M059J (cell line): ENCODE measurements around the gene PTPRT. TPM values are rescaled to one million over a fixed set of nuclear protein-coding genes. Genes with fewer than 3 reads are reported as not detected.
A peak's percentile ranks its signal among the peaks of the same experiment; 100 is the strongest.

Source experiments
- DNase-seq: peaks from one replicate; pipeline ENCODE4 v3.0.0-alpha.2; 2012; ENCODE audit warnings: low read depth
- total RNA-seq: library from RNA; depleted of rRNA; stranded (reverse); fragments of >200 nt; shearing (Covaris generic); gene quantifications from 2 replicates; pipeline ENCODE4 v1.2.3, GENCODE V29; 2014; rRNA removed

Gene PTPRT
- total RNA-seq: not detected in 2 replicates

DNA sequence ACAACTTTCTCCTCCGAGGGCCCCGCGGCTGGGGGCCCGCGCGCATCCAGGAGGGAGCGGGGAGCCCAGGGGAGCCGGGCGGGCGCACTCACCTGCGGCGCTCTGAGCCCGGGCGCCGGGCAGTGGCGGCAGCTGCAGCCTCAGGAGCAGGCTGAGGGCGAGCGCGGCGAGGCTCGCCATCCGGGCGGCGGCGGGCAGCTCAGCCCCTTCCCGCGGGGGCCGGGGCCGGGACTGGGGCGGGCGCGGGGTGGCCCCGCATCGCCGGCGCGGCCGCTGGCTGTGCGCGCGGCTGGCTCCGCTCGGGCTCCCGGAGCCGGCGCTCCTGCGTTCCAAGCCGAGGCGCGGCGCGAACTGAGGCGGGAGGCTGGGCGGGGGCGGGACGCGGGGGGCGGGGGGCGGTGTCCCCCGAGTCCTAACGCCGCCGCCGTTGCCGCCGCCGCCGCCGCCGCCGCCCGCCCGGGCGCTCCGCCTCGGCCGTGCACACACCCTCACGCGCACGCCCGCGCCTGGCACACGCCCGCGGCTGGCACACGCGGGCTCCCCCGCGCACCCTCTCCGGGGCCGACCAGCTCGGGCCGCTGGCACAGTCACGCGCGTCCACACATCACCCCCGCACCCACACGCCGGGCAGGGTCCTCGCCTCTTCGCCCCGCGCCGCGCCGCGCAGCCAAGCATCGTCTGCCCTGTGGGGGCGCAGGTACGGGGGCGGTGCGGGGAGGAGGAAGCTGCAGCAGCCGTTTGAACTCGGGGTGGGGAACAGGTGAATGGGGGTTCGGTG is at the start of gene PTPRT:
PTPRT (minus strand) TSS at position 353 of the 778 bp plus-strand sequence; CDS start at position 180, 173 bp downstream.
- DNase-seq: no peak

DNA sequence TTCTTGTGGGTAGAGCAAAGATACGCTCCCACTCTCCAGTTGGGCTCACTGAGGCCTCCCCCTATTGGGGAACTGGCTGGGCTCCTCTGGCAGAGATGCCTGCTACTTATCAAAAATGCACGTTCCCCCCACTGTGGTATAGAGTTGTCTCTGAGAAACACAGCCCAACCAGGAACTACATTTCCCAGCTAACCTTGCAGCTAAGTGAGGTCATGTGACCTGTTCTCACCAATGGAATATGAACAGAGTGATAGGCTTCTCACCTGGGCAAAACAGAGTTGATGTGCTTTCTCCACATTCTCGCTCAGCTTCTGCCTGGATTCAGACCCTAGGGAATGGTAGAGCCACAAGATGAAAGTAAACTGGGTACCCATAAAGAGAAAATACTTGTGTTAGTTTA is 49.1 kb upstream of the PTPRT start:
- peak; percentile 15 for DNase-seq

DNA sequence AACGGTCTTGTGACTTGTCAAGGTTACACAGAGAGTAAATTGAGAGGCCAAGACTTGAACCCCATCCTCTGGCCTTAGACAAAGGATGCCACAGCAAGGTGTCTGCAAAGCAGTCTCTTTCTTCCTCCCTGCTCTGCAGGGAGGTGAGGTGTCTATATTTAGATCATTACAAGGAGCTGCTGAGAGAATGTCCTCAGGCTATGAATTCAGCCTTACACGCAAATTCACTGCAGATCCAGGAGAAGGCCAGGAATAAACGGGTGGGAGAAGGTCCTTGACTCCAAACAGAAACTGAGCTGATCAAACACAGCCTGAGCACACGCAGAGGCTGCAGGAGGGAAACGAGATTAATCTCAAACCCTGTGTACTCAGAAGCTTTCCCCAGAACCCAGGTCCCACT is 48.6 kb upstream of the PTPRT start:
- peak; percentile 26 for DNase-seq

- DNase-seq: no peak
Measured at GRCh38 chr20:43237651-43238168, 48.0 kb upstream of the PTPRT start.

DNA sequence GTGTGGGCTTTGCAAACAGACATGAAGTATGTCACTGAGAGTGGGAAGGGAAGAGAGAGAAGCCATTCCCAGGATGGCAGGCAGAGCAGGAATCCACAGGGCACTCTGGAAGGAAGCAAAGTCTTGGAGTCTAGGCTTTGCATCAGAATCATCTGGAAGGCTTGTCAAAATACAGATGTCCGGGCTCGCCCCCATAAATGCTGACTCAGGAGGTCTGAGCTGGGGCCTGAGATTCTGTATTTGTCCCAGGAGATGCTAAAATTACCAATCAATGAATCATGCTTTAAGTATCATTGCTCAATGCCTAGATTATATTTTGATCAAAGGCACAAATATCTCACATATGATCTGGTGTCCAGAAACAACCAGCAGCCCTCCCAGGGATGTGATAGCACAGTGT is 46.3 kb upstream of the PTPRT start:
- no peak for DNase-seq

DNA sequence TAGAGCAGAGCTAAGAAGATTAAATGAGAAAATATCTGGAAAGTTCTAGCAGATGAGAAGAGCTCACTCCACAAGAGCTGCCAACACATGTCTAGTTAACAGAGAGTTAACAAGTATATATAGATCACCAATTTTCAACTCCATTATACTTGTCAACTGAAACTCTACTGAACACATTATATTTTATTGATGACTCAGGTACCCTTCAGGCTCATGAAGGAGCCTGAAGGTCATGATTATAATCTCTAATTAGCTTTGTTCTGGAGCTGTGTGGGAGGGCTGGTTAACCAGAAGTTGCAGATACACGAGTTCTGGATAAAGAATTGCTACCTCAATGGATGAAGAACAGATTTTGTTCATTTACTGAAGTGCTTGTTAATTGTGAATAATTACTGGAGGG is 42.1 kb upstream of the PTPRT start:
- no peak for DNase-seq

- no peak for DNase-seq
Measured at GRCh38 chr20:43229696-43230095, 40.0 kb upstream of the PTPRT start.

- DNase-seq: peak; percentile 67
Measured at GRCh38 chr20:43220612-43221011, 30.9 kb upstream of the PTPRT start.

GRCh38 chr20:43210901-43211300 is 21.2 kb upstream of the PTPRT start:
- DNase-seq: no peak

GRCh38 chr20:43209831-43210230 is 20.1 kb upstream of the PTPRT start:
- DNase-seq: no peak

DNA sequence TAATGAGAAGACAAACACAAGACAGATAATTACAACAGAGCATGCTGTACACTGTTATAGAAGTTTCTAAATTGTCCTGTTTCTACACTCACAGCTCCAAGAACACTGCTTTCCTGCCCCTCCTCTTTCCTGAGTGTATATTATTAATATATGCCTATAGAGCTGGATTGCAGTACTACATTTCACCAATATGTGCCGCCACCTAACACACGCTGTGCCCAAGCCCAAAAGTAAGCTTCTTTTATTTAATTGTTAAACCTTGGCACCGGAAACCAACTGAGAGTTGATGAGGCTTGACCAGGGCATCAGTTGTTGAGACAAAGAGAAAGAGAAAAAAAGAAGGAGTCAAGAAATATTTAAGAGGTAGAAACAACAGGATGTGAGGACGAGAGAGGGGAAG is 16.0 kb upstream of the PTPRT start:
- DNase-seq: no peak

DNA sequence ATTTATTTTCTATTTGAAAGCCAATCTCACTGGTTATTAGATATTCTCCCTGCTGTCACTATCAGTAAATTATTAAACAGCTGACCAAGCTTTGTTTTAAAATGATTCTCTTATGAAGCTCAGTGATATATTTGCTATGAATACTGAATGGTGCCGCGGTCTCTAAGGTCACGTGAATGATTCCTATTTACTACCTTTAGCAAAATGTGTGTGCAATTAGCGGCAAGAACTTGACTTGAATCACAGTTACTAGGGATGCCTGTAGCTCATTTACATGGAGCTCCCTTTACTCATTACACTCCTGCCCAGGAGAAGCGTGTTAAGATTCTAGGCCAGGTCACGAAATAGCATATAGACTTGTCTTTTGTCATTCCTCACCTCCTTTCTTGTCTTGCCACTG is 12.4 kb upstream of the PTPRT start:
- no peak for DNase-seq

- no peak for DNase-seq
Measured at GRCh38 chr20:43198607-43199006, 8.9 kb upstream of the PTPRT start.

DNA sequence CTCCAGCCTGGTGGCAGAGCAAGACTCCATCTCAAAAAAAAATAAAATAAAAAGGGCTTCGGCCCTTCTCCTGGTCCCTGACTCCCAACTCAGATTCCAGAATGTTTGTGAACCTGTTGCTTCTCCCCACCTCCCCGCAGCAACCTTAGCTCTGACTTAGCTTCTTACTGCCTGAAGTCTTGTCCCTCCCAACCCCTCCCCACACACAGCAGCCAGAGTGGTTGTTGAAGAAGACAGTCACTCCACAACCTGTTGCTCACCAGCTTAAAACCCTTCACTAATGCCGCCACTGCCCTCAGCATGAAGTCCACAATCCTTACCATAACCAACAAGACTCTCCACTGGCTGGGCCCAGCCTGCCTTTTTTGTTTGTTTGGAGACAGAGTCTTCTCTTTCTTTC is 6.5 kb upstream of the PTPRT start:
- DNase-seq: no peak

DNA sequence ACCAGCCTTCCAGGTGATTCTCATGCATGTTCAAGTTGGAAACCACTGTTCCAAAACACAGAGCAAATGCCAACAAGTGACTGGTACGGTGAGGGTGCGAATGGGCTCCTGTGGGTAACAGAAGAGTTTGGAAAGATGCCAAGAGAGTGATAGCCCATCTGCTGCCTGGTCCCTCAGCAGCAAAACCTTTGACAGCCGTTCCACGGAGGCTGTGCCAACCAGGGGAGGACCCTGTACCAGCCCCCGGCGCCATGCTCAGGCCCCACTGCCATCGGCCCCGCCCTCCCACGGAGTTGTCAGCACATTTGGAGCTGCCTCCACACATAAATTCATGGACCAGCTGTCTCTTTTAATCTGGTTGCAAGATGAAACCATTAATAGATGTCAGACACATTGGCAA is 4.4 kb upstream of the PTPRT start:
- DNase-seq: no peak

DNA sequence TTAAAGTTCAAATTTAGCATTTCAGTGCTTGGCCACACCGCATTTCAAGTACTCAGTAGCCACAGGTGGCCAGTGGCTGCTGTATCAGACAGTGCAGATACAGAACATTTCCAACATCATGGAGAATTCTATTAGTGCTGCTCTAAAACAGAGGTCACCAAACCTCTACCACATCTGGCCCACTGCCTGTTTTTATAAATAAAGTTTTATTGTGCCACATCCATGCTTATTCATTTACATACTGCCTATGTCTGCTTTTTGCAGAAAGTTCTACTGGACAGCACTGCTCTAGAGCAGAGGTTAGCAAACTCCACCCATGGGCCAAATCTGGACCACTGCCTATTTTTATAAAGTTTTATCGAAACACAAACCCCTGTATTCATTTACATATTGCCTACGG is 3.7 kb upstream of the PTPRT start:
- no peak for DNase-seq

GRCh38 chr20:43191946-43192863 is 2.5 kb upstream of the PTPRT start:
- peak; percentile 6 for DNase-seq

- no peak for DNase-seq
Measured at GRCh38 chr20:43191143-43191542, 1.4 kb upstream of the PTPRT start.

- DNase-seq: no peak
Measured at GRCh38 chr20:43190332-43190953, 737 bp upstream of the PTPRT start.

DNA sequence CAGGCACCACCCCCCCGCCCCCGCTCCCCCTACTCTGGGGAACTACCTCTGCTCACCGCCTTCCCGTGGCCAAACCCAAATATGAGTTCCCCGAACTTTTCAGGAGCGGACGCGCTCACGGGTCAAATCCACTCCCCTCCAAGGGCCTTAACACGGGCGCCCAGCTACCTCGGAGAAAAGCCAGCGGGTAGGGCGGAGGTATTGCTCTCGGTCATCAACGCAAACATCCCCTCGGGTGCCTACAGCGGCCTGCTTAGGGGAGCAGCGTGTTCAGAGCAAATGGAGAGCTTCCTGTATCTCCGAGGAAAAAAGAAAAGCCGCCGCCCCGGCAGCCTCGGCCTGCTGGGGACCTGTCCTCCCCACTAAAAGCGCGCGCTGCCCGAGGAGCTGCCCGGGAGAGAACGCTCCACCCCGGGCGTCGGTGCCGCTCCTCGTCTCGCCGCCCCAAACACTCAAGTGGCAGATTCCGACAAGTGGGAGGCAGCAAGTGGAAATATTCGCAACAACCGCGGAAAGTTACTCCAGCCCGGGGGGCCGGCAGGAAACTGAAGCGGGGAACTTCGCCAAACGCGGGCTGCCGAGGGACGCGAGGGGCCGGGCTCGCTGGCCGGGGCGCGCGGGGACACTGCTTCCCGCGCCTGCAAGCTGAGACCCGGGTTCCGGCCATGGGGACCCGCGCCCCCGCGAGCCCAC is 699 bp downstream of the PTPRT start:
- no peak for DNase-seq

- DNase-seq: no peak
Measured at GRCh38 chr20:43188234-43188653, 1.5 kb downstream of the PTPRT start.
